SW 1271 (cell line): ENCODE data around the gene DNAJB5.
A peak's percentile ranks its signal among the peaks of the same experiment; 100 is the strongest.
"Not testable (repeated sequence)": the region's sequence is repeated elsewhere in the genome, so short reads cannot be mapped to it uniquely, and the experiment has no call there.

Experiments used
- DNase-seq, 2 experiments: peaks; one replicate each; lab custom pipeline; 2025; lab: John Stamatoyannopoulos, UW

The DNAJB5 gene

DNA sequence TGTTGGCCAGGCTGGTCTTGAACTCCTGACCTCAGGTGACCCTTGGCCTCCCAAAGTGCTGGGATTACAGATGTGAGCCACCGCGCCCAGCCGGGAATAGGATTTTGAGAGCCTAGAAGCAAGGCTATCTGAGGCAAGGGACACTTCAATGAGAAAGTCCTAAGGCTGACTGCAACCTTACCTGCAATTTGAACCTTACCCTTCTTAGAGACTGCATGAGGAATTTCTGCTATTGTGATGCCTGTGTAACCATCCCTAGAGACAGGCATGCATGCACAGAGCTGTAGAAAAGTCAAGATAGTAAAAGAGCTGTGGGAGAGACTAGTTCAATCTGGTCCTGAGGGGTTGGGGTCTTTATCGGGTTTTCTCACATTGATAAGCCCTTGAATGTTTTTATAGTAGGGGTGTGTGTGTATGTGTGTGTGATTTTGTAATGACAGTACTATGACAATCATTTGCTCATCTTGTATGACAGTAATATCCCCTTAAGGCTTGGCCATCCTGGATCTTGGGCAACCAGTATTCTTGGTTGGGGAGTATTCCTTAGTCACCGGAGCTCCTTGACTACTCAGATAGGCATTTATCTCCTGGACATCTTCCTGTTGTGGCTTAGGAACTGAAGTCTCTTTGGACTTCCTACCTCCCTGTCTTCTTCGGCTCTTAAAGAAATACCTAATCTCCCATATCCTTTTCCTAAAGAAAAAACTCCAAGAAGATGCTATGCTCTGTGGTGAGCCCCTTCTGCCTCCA is 11.2 kb downstream of the DNAJB5 start:
- DNase-seq = peak; percentile 19 to 20

DNA sequence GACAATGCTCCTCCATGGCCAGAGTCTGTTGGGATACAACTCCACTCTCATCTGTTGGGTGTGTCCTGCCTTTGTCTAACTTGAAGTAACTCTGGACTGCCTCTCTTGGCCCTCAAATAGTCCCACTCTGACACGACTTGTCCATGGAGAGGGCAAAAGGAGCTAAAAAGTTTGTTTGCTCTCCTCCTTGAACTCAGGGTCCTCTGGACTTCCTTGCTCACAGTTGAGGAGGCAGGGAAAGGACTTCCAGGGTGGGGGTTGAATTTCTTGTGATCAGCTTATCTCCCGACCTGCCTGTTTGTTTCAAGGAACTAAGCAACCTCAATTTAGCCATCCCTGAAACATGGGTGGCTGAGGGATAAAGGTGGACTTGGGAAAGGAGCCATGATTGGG is 11.7 kb downstream of the DNAJB5 start:
- no peak for DNase-seq

DNA sequence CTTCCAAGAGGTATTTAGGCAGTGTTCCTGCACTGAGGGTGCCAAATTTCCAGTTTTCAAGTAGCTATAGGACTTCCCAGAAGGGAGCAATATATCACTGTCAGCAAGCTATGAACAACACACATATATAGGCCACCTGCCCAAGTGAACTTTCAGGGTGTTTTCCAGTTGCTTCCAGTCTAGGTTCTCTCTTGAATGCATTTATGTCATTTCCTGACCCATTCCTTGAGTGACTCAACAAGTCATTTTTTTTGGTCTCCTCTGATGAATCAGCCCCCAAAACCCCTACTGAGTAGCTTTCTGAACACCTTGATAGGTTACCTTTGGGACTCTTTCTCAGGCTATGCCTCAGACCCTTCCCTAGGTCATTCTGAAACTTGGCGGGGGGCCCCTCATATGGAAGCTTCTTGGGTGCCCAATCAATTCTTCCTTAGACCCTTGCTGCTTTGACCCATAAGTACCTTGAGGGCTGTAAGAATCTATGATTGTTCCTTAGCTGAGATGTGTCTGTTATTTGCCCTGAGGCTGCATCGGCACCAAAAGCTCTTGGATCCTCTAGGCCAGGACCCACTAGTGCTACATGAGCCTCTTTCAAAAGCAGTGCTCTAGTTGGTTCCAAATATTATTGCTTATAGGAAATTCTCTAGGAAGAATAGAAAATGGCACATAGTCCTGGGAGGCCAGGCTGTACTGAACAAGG is 12.4 kb downstream of the DNAJB5 start:
- no peak for DNase-seq

DNA sequence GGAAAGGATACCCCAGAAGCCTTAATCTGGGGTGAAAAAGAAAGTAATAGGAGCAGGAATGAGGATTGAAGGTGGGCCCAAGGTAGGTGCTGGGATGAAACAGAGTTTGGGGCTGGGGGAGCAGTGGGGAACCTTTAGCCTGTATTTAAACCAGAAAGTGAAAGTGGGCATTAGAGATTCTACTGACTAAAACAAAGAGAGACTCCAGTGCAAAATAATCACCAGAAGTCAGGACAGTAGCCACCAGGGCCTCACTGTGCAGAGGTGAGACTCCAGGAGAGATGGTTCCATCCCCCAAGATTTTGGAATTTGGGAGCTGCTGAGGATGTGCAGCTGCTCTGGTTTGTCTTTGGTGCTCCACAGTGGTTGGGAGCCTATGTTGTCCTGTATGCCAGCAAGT is 13.1 kb downstream of the DNAJB5 start:
- DNase-seq = no peak

DNA sequence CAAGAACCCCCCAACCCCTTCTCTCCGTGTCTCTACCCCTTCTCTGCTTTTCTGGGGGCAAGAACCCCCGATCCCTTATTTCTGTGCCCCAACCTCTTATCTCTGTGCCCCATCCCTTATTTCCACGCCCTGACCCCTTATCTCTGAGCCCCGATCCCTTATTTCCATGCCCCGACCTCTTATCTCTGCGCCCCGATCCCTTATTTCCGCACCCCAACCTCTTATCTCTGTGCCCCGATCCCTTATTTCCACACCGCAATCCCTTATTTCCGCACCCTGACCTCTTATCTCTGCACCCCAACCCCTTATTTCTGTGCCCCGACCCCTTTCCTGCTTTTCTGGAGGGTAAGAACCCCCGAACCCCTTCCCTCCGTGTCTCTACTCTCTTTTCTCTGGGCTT is 14.8 kb downstream of the DNAJB5 start:
- not testable (repeated sequence) for DNase-seq

DNA sequence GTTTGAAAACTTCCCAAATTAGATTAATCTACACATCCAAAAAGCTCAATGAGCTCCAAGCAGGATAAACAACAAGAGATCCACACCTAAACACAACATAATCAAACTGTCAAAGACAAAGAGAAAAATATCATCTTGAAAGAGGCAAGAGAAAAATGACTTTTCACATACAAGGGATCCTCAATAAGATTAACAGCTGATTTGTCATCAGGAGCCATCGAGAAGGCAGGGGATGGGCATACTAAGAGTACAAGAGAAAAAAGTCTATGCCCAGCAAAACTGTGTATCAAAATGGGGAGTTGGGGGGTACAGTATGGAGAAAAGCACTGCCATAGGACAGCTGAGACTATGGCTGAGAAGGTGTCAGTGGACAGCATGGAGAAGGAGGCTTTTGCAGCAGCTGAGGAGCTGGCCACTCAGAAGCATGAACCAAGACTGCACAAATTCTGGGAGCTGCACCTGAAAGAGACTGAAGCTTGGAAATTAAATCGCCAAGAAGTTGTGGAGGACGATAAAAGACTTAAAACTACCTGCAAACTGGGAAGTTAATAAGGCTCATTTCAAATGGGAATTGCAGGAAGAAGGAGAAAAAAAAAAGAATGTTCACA is 20.9 kb downstream of the DNAJB5 start:
- no peak for DNase-seq

DNA sequence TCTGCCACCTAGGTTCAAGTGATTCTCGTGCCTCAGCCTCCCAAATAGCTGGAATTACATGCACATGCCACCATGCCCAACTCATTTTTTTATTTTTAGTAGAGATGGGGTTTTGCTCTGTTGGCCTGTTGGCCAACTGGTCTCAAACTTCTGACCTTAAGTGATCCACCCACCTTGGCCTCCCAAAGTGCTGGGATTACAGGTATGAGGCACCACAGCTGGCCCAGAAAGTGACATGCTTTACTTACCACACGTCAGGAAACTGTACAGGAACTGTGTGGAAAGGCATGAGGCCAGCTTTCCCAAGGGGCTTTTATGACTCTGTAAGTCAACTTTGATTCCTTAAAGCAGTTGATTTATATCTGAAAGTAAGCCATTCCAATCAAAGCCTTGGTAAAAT is 25.0 kb downstream of the DNAJB5 start:
- no peak for DNase-seq

DNA sequence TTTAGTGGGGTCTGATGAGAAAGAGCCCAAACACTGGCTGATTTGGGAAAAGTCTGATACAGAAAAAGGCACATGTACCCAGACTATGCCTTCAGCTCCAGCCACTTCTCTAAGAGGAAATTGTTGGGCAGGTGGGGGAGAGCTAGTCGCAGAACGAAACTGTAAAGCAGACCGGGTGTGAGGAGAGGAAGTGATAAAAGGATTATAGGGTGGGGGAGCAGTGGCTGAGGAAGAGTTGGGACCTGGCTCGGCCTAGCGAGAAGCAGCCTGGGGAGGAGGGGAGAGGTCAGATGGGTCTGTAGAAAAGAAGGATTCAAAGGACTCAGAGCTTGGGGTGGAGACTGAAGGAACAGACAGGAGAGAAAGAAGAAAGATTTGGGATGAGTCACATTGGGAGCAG is 33.9 kb downstream of the DNAJB5 start:
- not testable (repeated sequence) for DNase-seq

DNA sequence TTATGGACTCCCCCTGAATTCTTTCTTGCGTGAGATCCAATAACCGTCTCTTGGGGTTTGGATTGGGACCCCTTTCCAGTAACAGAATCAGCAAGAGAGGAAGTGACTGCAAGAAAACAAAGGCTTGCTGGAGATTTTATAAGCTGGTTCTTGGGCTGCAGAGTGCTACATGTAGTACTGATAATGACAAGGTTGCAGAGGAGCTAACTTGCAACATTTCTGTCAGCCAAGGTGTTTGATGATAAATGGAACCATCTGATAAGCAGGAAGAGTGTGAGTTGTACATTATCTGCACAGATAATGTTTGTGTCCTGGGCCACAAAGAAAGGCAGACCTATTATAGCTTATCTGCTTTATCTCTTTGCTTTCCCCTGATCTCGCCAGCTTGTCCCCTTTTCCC is 37.1 kb downstream of the DNAJB5 start:
- DNase-seq = no peak

DNA sequence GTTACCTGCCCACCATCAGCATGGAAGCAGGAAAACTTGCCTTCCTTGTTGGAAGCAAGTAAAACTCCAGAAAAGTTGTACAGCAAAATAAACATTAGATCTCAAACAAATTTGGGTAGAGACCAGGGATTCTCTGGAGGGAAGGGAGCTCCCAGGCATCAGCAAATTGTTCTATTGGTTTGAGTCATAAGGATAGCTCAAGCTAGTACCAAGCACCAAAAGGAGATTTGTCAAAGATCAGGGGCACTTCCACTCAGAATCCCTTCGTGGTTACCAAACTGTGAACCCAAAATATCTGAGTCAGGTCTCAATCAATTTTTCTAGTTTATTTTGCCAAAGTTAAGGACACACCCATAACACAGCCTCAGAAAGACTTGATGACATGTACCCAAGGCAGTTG is 37.8 kb downstream of the DNAJB5 start:
- DNase-seq = no peak

DNA sequence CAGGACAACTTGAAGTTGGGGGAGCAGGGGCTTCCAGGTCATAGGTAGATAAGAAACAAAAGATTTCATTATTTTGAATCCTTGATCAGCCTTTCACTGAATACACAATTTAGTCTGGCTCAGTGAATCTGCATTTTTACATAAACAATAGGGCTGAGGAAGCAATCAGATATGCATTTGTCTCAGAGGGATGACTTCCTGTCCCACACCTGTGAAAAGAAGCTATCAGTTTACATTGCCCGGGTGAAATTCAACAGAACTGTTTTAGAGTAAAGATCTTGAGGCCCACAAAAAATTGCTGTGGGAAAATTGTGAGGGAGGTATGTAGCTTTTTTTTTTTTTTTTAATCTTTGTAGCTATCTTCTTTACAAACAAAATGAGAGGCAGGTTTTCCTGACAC is 38.3 kb downstream of the DNAJB5 start:
- DNase-seq = no peak

DNA sequence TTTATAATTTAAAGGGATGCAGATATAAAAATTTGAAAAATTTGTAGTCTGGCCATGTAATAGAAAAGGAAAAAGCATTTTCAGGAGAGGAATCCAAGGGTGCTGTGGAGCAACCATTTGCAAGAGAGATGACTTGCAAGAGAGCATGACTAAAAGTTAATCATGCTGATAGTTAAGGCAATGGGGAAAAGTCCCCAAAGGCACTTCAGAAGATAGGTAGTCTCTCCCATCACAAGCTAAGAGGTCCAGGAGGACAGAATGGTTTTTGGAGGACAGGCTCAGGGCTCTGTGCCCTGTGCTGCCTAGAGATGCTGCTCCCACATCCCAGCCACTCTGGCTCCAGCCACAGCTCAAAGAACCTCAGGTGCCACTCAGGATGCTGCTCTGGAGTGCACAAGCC is 38.8 kb downstream of the DNAJB5 start:
- no peak for DNase-seq

DNA sequence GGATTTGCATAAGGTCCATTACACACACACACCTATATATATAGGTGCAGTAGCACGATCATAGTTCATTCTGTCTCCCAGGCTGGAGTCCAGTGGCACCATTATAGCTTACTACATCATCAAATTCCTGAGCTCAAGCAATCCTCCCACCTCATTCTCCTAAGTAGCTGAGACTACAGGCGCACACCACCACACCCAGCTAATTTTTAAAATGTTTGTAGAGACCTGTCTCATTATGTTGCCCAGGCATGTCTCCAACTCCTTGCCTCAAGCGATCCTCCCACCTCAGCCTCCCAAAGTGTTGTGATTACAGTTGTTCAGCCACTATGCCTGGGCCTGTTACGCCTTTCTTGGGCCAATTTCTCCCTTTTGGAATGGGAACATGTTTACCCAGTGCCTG is 39.7 kb downstream of the DNAJB5 start:
- no peak for DNase-seq

DNA sequence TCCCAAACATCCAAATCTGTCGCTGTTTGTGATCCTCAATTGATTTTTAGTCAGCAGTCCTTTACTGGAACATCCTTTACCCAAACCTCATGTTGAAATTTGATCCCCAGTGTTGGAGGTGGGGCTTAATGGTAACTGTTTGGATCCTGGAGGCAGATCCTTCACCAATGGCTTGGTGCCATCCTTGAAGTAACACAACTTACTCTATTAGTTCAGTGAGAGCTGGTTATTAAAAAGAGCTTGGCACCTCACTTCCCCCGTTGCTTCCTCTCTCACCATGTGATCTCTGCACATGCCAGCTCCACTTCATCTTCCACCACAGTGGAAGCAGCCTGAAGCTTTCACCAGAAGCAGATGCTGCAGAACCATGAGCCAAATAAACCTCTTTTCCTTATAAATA is 40.3 kb downstream of the DNAJB5 start:
- DNase-seq = no peak

DNA sequence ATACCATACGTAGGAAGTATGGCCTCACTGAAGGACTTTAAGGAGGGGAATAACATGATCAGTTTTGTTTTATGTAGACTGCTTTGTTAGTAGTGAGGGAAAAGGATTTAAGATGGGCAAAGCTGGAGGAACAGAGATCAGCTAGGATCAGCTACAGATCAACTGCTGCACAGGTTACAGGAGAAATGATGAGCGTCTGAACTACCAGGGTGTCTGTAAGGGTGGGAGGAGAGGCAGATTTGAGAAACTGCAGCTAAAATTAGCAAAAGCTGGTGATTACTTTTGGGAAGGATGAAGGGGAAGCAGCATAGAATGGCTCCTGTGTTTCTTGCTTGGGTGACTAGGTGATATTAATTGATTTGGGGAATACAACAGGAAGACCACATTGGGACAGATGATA is 43.6 kb downstream of the DNAJB5 start:
- no peak for DNase-seq

DNA sequence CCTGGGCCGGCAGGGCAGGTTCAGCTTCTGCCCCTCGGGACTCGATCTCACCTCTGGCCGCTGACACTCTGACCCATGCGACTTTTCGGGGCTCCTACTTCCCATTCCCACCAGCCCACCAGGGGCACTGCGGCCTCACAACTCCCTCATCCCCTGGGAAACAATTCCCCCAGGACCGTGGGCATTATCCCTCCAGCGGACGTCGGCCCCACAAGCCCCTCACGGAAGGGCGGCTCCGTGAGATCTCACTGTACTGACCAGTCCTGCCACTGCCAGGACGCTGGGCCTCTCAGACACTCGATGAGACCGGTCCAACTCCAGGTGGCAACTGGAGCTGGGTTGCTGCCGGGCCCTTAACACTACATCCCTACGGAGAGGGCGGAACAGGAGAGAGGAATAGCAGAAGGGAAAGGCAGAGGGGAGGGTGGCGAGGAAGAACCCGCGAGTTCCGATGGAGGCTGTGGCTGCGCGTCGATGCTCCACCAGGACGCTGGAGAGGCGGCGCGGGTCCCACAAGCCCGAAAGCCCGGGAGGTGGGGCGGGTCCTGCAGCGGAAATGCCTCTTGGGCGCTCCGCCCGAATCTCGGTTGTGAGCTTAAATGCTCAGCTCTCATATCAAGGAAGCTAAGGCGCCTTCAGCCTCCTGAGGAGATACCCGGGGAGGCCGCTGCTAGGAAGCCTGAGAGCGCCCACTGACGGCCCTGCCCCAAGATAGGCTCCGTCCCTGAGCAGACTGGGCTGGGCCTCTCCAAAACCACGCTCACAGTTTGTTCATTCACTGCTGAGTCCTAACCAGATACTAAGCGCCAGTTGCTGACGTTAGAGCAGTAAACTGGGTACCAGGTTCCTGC is 46.5 kb downstream of the DNAJB5 start:
- DNase-seq = no peak

DNA sequence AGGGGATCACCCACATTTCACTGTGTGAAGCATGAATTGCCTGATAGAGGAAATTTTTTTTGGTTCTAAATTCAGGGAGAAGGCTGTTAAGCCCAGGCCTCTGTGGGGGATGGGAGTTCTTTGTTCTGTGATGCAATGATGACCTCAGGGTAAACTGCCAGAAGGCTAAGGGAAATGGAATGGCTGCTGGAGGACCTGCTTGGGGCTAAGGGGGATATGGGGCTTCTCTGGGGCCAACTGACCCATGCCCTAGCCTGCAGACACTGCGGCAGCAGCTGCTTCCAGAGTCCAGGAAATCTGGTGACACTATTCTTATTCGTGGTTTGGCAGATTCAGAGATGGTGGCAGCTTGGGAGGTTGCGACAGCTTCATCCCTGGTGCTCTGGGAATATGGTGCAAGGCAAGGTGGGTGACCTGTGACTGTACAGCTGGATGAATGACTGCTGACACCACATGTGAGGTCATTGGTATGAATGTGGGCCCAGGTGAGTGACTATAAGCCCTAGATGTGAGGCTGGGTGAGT is 52.6 kb downstream of the DNAJB5 start:
- no peak for DNase-seq

DNA sequence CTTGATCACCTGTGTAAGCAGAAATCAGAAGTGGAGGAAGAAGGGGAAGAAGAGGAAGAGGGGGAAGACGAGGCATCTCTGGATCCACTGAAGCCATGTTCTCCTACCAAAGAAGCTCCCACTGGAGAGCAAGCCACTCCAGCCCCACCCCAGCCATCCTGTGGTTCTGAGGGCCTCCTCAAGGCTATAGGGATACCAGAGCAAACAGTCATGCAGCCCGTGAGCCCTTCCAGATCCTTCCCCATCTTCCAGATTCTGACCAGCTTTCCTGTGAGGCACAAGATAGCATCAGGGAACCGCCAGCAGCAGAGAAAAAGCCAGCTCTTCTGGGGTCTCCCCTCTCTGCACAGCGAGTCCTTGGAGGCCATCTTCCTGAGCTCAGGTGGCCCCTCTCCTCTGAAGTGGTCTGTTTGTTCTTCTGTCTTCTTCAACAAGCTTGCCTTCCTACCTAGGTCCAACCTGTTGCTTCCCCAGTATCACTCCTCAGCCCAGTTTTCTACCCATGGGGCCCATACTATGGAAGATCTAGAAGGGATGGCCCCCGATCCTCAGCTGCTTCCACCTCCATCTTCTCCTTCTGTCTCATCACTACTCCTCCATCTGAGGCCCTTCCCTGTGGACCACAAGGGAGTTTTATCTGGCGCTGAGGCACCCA is 53.5 kb downstream of the DNAJB5 start:
- no peak for DNase-seq

DNA sequence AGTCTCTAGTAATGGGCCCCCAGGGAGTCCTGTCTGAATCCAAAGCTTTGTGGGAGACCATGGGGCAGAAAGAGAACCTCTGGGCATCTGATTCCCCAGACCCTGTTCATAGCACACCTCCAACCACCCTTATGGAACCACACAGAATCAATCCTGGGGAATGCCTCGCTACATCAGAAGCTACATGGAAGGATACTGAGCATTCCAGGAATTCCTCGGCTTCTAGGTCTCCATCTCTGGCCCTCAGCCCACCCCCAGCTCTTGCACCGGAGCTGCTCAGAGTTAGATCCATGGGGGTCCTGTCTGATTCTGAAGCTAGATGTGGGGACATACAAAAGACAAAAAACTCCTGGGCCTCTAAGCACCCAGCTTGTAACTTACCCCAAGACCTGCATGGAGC is 54.5 kb downstream of the DNAJB5 start:
- no peak for DNase-seq
